SK-N-SH (cell line): Measurements from ENCODE around the gene GALNT14.
A peak's percentile ranks its signal among the peaks of the same experiment; 100 is the strongest.

Source experiments
- ELF1 ChIP-seq: IDR thresholded peaks from 2 replicates; pipeline ENCODE4 v1.4.0; 2012
- EP300 ChIP-seq, 2 experiments: IDR thresholded peaks; 2 replicates each; pipeline versions ENCODE4 v1.4.0 to v1.6.1; 2012; ENCODE audit warnings: borderline replicate concordance in 1 of 2, low read depth in 1 of 2, low read length in 1 of 2
- MAX ChIP-seq: IDR thresholded peaks from 2 replicates; pipeline ENCODE4 v1.4.0; 2012; ENCODE audit warnings: low read depth
- MXI1 ChIP-seq: IDR thresholded peaks from 2 replicates; pipeline ENCODE4 v1.6.1; 2012; ENCODE audit warnings: mild to moderate bottlenecking, low read depth, low read length, improper control_type of control experiment
- TAF1 ChIP-seq: IDR thresholded peaks from 2 replicates; pipeline ENCODE4 v1.6.1; 2012; ENCODE audit warnings: low read depth, mild to moderate bottlenecking, low read length, moderate library complexity, borderline replicate concordance
- TF ChIP-seq, protein P1 (sequence below): fragments of 200-600 bp; sonication (generic); IDR thresholded peaks from 2 replicates; pipeline ENCODE4 v1.6.1; 2017; ENCODE audit warnings: antibody characterized with exemption, mild to moderate bottlenecking, moderate library complexity

GRCh38 chr2:31151501-31151900 is 13.3 kb upstream of the GALNT14 start:
- TF ChIP-seq, protein P1, sequence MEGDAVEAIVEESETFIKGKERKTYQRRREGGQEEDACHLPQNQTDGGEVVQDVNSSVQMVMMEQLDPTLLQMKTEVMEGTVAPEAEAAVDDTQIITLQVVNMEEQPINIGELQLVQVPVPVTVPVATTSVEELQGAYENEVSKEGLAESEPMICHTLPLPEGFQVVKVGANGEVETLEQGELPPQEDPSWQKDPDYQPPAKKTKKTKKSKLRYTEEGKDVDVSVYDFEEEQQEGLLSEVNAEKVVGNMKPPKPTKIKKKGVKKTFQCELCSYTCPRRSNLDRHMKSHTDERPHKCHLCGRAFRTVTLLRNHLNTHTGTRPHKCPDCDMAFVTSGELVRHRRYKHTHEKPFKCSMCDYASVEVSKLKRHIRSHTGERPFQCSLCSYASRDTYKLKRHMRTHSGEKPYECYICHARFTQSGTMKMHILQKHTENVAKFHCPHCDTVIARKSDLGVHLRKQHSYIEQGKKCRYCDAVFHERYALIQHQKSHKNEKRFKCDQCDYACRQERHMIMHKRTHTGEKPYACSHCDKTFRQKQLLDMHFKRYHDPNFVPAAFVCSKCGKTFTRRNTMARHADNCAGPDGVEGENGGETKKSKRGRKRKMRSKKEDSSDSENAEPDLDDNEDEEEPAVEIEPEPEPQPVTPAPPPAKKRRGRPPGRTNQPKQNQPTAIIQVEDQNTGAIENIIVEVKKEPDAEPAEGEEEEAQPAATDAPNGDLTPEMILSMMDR, result 0 out of 2 replicates have a peak, but pooled peaks have one; percentile 19
- no peak for TF ChIP-seq EP300 (IDR thresholded peaks at IDR 0.05; ENCODE audit: borderline replicate concordance in 1 of 2, low read depth in 1 of 2, low read length in 1 of 2)
- TF ChIP-seq TAF1, result no peak
- no peak for TF ChIP-seq MXI1
- TF ChIP-seq MAX, result no peak
- no peak for TF ChIP-seq ELF1
